Gastrocnemius medialis (tissue), 4 donors: ENCODE results near the gene ITPR2.

Experiments
- CTCF ChIP-seq, 5 experiments: fragments of 450-650 bp in 3 of 5; fragments of 200-600 bp in 2 of 5; sonication (generic) in 2 of 5; IDR thresholded peaks in 4 of 5; conservative IDR thresholded peaks in 1 of 5; 1 replicate in 4 of 5; 2 replicates in 1 of 5; pipeline ENCODE4 v1.5.1; 2016 to 2019; ENCODE audit warnings: antibody characterized with exemption in 5 of 5, mild to moderate bottlenecking in 3 of 5, moderate library complexity in 3 of 5
- POLR2A ChIP-seq, 2 donors: fragments of 450-650 bp; IDR thresholded peaks; one replicate each; pipeline ENCODE4 v1.6.1; 2017; ENCODE audit warnings: antibody characterized with exemption in 2 of 2, mild to moderate bottlenecking in 2 of 2, moderate library complexity in 2 of 2

- TF ChIP-seq POLR2A (IDR thresholded peaks at IDR 0.05) (no peak), CTCF (IDR thresholded peaks at IDR 0.05 in 4 of 5, conservative IDR thresholded peaks at IDR 0.05 in 1 of 5) (no peak)
Observed at GRCh38 chr12:26373606-26374495, 459.1 kb downstream of the ITPR2 start.
